NCI-H345 treated with DMSO at 0.1 percent for 48 hours (cell line): Measurements from ENCODE around the gene PTPRG.

Source experiments
- DNase-seq: peaks from one replicate; lab custom pipeline; 2025; ENCODE audit not compliant: unreplicated experiment; lab: John Stamatoyannopoulos, UW

The PTPRG gene

GRCh38 chr3:61819861-61820260 is 258.5 kb downstream of the PTPRG start:
- no peak for DNase-seq

- DNase-seq, result no peak
These were observed 259.1 kb downstream of the PTPRG start for GRCh38 chr3:61820306-61820992.

- no peak for DNase-seq
These were observed 260.5 kb downstream of the PTPRG start for GRCh38 chr3:61821823-61822251.

- DNase-seq, result no peak
These were observed 261.2 kb downstream of the PTPRG start for GRCh38 chr3:61822588-61822987.

GRCh38 chr3:61824553-61825135 is 263.3 kb downstream of the PTPRG start:
- no peak for DNase-seq

- DNase-seq, result no peak
These were observed 264.8 kb downstream of the PTPRG start for GRCh38 chr3:61826161-61826560.

GRCh38 chr3:61828184-61828874 is 267.0 kb downstream of the PTPRG start:
- no peak for DNase-seq

- no peak for DNase-seq
These were observed 267.7 kb downstream of the PTPRG start for GRCh38 chr3:61828880-61829721.

- DNase-seq, result no peak
These were observed 268.5 kb downstream of the PTPRG start for GRCh38 chr3:61829722-61830350.

- no peak for DNase-seq
These were observed 270.6 kb downstream of the PTPRG start for GRCh38 chr3:61831973-61832372.

- DNase-seq, result no peak
These were observed 271.2 kb downstream of the PTPRG start for GRCh38 chr3:61832375-61833229.

GRCh38 chr3:61839256-61839655 is 277.9 kb downstream of the PTPRG start:
- no peak for DNase-seq

- DNase-seq, result no peak
These were observed 279.9 kb downstream of the PTPRG start for GRCh38 chr3:61841111-61841845.

GRCh38 chr3:61841988-61842387 is 280.6 kb downstream of the PTPRG start:
- no peak for DNase-seq

- no peak for DNase-seq
These were observed 283.0 kb downstream of the PTPRG start for GRCh38 chr3:61844346-61844745.

GRCh38 chr3:61846488-61846887 is 285.1 kb downstream of the PTPRG start:
- DNase-seq, result no peak

GRCh38 chr3:61847784-61848462 is 286.6 kb downstream of the PTPRG start:
- DNase-seq, result no peak

- DNase-seq, result no peak
These were observed 287.5 kb downstream of the PTPRG start for GRCh38 chr3:61848885-61849284.

GRCh38 chr3:61853912-61854311 is 292.5 kb downstream of the PTPRG start:
- no peak for DNase-seq
